ENCODE measurements around the gene HSPB3. TPM values are rescaled to one million over a fixed set of nuclear protein-coding genes. Genes with fewer than 3 reads are reported as not detected.

Gene HSPB3
- total and polyA plus RNA-seq, 2 of the 4 experiments (the other 2 are of a cell fraction), result 0.31 to 0.54 TPM

DNA sequence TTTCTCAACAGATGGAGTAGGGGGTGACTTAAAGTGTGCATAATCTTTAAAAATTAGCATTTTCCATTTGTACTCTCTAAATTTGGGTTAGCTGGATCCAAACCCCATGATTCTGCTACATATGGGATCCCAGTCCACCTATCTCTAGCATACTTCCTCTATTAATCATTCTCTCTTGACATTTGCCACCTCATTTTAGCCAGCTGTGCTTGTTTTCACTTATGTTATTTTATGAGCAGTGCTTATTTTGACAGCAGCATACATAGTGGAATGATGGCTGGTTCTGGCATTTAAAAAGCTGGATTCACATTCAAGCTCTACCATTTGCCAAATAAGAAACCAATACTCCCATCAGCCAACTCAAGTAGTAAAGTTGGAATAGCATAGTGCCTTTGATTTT lies 39.5 kb downstream of the HSPB3 start:
- no peaks in the 10 kb centered on the region for H3K9me1 ChIP-seq (ENCODE audit: insufficient read depth, low read length)
- dilution Hi-C loops (cut with HindIII; ENCODE audit: low sequenced_read_pairs, unreplicated experiment), result no loop called here

More for the DNA sequence above, 39.5 kb downstream of the HSPB3 start:
- Histone ChIP-seq H2AK5ac (ENCODE audit: low read depth, low read length) (no peak overlapping the region), H2BK15ac (ENCODE audit: low read depth, low read length) (no peak overlapping the region), H3K4me3 (ENCODE audit: insufficient read depth, low read depth, low read length) (no peak overlapping the region), H2BK20ac (ENCODE audit: low read depth, low read length) (no peak overlapping the region), H3K18ac (ENCODE audit: low read depth, low read length) (no peak overlapping the region), H4K8ac (ENCODE audit: low read depth in 2 of 2, low read length in 2 of 2) (no peak overlapping the region), H3K36me3 (ENCODE audit: control insufficient read depth, insufficient read depth, low read length) (no peaks in the 10 kb centered on the region), H3K4me2 (ENCODE audit: low read depth, low read length) (no peak overlapping the region), H3K56ac (ENCODE audit: extremely low read depth, insufficient read depth, low read length) (no peak overlapping the region), H3K9ac (ENCODE audit: low read depth, low read length) (no peak overlapping the region), H2AFZ (replicated peaks; ENCODE audit: low read length, poor library complexity) (no peak overlapping the region), H2BK5ac (ENCODE audit: low read depth, low read length, poor library complexity, severe bottlenecking) (no peak overlapping the region), H4K91ac (ENCODE audit: insufficient read depth, low read depth, low read length) (no peak overlapping the region), H2AK9ac (replicated peaks; ENCODE audit: low read depth, low read length, poor library complexity) (no peak overlapping the region), H3K4ac (ENCODE audit: low read depth, low read length) (no peak overlapping the region), H3K4me1 (ENCODE audit: control insufficient read depth, insufficient read depth, low read length) (no peaks in the 10 kb centered on the region; the same call in 1 of the 2 replicates), H3K27ac (ENCODE audit: insufficient read depth, low read length) (no peak overlapping the region), H3K27me3 (ENCODE audit: control insufficient read depth, insufficient read depth, low read length) (peaks cover 14% of the 10 kb centered on the region; the same call in 1 of the 2 replicates), H3K14ac (replicated peaks; ENCODE audit: low read depth, low read length) (no peak overlapping the region), H2BK120ac (ENCODE audit: low read depth, low read length) (no peak overlapping the region), H3K9me3 (ENCODE audit: control insufficient read depth, insufficient read depth, low read length) (peaks cover 5% of the 10 kb centered on the region), H3K23ac (ENCODE audit: low read depth, low read length) (no peak overlapping the region), H4K5ac (ENCODE audit: low read depth, low read length) (no peak overlapping the region), H4K20me1 (ENCODE audit: insufficient read depth, low read length) (no peaks in the 10 kb centered on the region), H3K79me1 (ENCODE audit: low read depth in 1 of 2, low read length in 2 of 2) (no peaks in the 10 kb centered on the region)
- no peak for DNase-seq
- ChIA-PET CTCF (no interaction called here), POLR2A (ENCODE audit: unreplicated experiment) (no interaction called here)
- no TSS peak for BruUV-seq (replicated peaks)
- intact Hi-C loops (cut with micrococcal nuclease) (no loop called here), in situ Hi-C loops (cut with MboI; ENCODE audit: low sequenced_read_pairs) (loop anchor here (10.0 to 25.0 kb wide), 2 partner anchors 240 to 642 kb away; no protein-coding TSS in a partner anchor)
- TF ChIP-seq RFX5 (IDR thresholded peaks at IDR 0.05; ENCODE audit: low read depth, low read length), result no peak
- no peak for TF ChIP-seq MXI1 (IDR thresholded peaks at IDR 0.05; ENCODE audit: borderline replicate concordance, low read depth, low read length)
- no peak for TF ChIP-seq RAD21 (IDR thresholded peaks at IDR 0.05; ENCODE audit: low read length)
- no peak for TF ChIP-seq POLR2A (IDR thresholded peaks at IDR 0.05; ENCODE audit: low read depth, low read length)
- TF ChIP-seq MAZ (IDR thresholded peaks at IDR 0.05; ENCODE audit: borderline replicate concordance, low read depth, low read length), result no peak
- no peak for TF ChIP-seq RCOR1 (IDR thresholded peaks at IDR 0.05; ENCODE audit: insufficient replicate concordance, low read length)
- TF ChIP-seq FOS (IDR thresholded peaks at IDR 0.05; ENCODE audit: low read depth, low read length), result no peak
- TF ChIP-seq BHLHE40 (IDR thresholded peaks at IDR 0.05; ENCODE audit: low read depth, low read length), result no peak
- TF ChIP-seq, protein P1, sequence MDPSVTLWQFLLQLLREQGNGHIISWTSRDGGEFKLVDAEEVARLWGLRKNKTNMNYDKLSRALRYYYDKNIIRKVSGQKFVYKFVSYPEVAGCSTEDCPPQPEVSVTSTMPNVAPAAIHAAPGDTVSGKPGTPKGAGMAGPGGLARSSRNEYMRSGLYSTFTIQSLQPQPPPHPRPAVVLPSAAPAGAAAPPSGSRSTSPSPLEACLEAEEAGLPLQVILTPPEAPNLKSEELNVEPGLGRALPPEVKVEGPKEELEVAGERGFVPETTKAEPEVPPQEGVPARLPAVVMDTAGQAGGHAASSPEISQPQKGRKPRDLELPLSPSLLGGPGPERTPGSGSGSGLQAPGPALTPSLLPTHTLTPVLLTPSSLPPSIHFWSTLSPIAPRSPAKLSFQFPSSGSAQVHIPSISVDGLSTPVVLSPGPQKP (IDR thresholded peaks at IDR 0.05; ENCODE audit: borderline replicate concordance, low read depth, low read length), result no peak
- no peak for TF ChIP-seq CEBPB (IDR thresholded peaks at IDR 0.05; ENCODE audit: low read depth, low read length)
- no peak for TF ChIP-seq CHD1 (IDR thresholded peaks at IDR 0.05; ENCODE audit: low read depth, low read length)
- no peak for TF ChIP-seq USF2 (IDR thresholded peaks at IDR 0.05; ENCODE audit: low read depth, low read length)
- TF ChIP-seq MAFK (IDR thresholded peaks at IDR 0.05; ENCODE audit: low read depth, low read length), result no peak
- no peak for TF ChIP-seq SMC3 (IDR thresholded peaks at IDR 0.05; ENCODE audit: low read depth, low read length)
- ATAC-seq (ENCODE audit: low read depth), result no peak
